NCI-H82 (cell line): Measurements from ENCODE around the gene STXBP5.
"Not testable (repeated sequence)": the region's sequence is repeated elsewhere in the genome, so short reads cannot be mapped to it uniquely, and the experiment has no call there.

ENCODE experiments used
- DNase-seq: peaks from one replicate; lab custom pipeline; 2025; lab: John Stamatoyannopoulos, UW

Gene STXBP5

GRCh38 chr6:147246853-147247635, 42.8 kb downstream of the STXBP5 start:
- DNase-seq, result no peak

DNA sequence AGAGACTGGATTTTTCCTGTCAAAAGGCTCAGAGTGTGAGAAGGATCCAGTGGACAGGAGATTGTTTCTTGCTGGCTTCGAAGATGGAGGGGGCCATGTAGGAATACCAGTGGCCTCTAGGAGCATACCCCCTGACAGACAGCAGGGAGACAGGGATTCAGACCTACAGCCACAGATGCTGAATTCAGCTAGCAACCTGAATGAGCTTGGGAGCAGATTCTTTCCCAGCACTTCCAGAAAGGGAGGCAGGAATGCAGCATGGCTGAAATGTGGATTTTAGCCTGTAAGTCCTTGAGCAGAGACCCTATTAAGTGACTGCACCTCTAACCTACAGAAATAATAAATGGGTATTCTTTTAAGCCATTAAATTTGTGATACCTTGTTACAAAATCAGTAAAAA, 44.6 kb downstream of the STXBP5 start:
- DNase-seq, result no peak

GRCh38 chr6:147251072-147251471, 46.9 kb downstream of the STXBP5 start:
- DNase-seq, result no peak

- not testable (repeated sequence) for DNase-seq
Measured at GRCh38 chr6:147254929-147255473, 50.8 kb downstream of the STXBP5 start.

DNA sequence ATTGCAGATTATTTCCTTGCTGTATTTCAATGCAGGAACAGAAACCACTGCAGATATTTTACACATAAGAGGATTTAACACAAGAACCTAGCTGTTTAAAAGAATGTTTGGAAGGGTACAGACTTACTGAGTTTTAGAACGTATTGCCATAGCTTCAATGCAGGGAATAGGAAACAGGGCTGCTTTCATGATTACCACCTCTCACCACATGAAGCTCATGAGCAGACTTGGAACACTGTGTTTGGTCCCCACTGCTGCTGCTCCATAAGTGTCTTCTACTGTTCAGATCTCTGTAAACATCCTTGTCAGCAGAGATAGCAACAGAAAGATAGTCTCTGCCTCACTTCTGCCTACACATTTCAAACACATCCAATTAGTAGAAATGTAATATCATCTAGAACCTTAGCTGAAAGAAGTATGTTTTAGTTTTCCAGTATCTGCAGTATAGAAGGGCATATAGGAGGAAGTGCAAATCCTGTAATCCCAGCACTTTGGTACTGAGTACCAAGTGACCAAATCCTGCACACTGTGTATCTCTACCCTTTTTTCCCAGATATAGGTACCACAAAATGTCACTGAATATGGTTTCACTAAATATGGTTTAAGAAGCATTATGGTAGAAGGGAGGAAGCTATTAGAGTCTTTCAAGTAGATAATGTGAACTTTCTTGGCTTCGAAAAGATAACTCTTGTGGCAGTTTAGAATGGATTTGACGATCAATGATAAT, 51.9 kb downstream of the STXBP5 start:
- no peak for DNase-seq

GRCh38 chr6:147257760-147258159, 53.5 kb downstream of the STXBP5 start:
- DNase-seq, result no peak

DNA sequence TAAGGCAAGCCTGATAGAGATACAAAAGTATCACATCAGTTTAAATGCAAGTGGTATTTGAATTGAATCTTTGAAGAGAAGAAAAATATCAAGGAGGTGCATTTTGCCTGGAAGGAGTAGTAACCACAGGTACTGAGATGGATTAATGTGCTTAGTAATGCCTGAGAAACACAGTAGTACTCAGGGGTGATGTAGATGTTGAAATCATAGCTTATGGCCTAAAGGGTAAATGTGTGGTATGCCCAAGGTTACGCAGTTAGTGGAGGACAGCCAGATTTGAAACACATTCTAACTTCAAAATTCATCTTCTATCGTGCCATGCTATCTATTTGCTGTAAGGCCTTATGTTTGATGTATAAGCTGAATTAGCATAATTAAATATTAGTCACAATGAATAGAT, 55.9 kb downstream of the STXBP5 start:
- no peak for DNase-seq

DNA sequence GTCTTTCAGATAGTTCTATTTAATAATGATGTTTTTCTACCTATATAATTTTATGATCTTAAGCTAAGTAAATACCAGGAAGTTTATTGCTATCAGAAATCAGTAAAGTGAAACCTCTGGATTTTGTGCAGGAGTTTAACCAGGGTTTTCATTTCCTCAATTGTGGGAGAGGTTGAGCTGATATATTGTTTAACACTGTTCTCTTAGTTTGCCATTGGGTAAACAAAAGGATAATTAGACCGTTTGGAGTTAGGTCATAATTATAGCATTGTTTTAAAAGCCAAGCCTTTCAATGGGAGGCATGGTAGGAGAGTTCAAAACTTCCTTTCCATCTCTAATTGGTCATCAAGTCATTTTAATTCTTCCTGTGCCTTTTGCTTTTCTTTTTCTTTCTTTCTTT, 58.7 kb downstream of the STXBP5 start:
- no peak for DNase-seq

DNA sequence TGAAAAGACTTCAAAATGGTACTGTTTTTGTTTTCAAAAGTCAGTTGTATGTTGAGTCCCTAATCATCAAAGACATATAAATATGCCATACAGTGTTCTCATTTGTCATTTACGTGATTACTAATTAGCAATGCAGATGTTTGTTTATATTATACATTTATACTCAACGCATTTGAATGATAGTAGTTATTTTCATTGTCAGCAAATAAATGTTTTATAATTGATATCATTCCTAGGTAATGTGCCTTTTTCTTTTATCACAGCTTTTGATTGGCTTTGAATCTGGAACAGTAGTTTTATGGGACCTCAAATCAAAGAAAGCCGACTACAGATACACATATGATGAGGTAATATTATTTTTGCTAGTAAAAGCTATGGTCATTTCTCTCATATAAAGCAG, 62.6 kb downstream of the STXBP5 start:
- no peak for DNase-seq

DNA sequence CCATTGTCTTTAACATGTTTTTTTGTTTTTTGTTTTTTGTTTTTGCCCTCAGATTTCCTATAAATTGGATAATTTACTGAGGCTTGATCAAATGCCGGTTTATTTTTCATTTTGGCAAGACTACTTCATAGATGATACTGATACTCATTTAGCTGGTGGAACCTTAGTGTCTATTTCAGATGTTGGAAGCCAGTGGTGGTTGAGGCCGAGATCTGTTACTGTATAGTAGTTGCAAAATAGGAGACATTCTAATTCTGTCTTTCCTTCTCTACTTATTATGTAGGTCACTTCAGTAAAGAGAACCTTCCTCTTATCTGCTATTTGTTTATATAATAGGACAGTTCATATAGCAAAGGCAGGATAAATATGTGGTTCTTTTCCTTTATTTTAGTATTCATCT, 63.4 kb downstream of the STXBP5 start:
- no peak for DNase-seq

- DNase-seq, result no peak
Measured at GRCh38 chr6:147268254-147268653, 64.0 kb downstream of the STXBP5 start.

- no peak for DNase-seq
Measured at GRCh38 chr6:147274012-147274411, 69.8 kb downstream of the STXBP5 start.

DNA sequence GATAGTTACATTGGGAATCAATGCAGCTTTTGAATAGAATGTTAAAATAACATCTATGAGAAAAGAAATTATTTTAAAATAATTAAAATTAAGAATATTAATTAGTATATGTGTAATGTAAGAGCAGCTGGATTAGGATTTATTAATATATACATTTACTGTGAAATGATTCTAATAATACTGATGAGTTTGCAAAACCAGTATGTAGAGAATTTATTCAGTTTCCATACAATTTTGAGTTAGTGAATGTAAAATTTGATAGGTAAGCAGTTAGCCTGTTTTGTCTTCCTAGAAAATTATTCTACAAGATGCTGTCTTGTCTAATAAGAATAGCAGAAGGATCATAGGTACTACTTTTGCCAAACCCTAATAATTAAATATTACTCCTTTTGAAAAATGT, 70.6 kb downstream of the STXBP5 start:
- no peak for DNase-seq

- DNase-seq, result no peak
Measured at GRCh38 chr6:147278891-147279290, 74.7 kb downstream of the STXBP5 start.

- no peak for DNase-seq
Measured at GRCh38 chr6:147279427-147279826, 75.2 kb downstream of the STXBP5 start.

DNA sequence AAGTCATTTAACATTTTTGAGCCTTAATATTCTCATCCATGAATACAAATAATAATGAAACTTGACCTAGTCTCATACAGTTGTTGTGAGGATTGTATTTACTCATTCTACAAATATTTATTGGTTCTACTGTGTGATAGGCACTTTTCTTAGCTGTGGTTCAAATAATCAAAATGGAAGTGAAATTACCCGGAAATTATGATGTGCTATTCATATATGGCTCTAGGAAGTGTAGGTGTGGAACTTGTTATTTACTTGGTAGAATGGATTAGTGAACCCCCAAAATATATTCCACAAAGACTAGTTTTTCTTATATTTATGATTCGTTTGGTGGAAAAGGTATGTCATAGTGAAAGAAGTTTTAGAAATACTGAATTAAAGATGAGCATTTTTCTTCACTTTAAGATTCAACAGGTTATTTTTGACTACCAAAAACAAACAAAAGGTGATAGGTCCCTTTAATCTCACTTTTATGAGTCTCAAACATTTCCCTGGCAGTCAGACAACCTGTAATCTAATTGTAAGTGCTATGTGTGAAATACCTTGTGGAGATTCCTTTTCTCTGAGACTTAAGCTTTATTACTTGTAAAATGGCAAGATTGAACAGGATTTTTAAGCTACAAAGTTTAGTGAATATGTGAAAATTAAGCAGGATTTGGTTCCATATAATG, 77.8 kb downstream of the STXBP5 start:
- no peak for DNase-seq

DNA sequence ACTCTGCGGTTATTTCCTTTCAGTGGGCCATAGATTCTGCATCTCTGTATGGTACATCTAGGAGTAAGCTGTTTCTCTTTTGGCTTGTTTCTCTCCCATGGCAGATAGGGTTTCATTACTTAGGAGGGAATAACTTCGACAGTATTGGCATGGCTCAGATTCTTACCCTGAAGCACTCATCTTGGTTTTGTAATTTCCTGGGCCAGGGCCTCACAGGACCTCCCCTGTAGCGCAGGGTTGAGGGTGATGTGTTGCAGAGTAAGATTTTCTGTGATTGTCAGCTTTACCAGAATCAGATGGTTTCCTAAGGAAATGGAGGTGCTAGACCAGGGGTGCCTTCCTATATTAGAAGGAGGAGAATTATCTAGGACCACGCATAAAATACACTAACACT, 78.3 kb downstream of the STXBP5 start:
- no peak for DNase-seq

DNA sequence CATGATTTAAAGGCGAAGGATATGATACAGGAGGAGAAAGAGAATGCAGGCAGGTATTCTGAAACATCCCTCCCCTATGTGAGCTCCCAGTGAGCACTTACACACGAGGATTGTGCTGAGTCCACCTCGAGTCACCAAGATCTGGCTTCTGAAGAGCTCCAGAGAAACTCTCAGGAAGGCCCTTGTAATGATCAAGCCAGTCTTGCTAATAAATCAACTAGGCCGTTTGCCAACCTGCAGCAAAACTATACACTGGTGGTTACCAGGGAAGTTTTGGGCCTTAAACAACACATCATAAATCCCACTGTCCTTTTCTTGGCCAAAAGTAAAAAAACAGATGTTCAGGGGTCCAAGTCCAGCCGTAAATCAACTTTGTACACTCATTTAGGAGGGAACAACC, 79.2 kb downstream of the STXBP5 start:
- DNase-seq, result no peak

- DNase-seq, result peak; percentile 51
Measured at GRCh38 chr6:147285087-147285855, 81.1 kb downstream of the STXBP5 start.

GRCh38 chr6:147287869-147288271, 83.7 kb downstream of the STXBP5 start:
- no peak for DNase-seq

- no peak for DNase-seq
Measured at GRCh38 chr6:147297124-147297523, 92.9 kb downstream of the STXBP5 start.
